HepG2 (cell line): ENCODE results near the gene MTHFD1L. TPM values are rescaled to one million over a fixed set of nuclear protein-coding genes. Genes with fewer than 3 reads are reported as not detected.
A peak's percentile ranks its signal among the peaks of the same experiment; 100 is the strongest.

Experiments
- GATAD2A ChIP-seq: IDR thresholded peaks from 2 replicates; pipeline ENCODE4 v1.6.1; 2016
- HMG20A ChIP-seq: IDR thresholded peaks from 2 replicates; pipeline ENCODE4 v1.6.1; 2016; ENCODE audit warnings: borderline replicate concordance
- HNF4G ChIP-seq, 2 experiments: sonication (generic) in 1 of 2; formaldehyde crosslinking in 1 of 2; IDR thresholded peaks; 2 replicates each; pipeline versions ENCODE4 v1.4.0 to v1.6.1; 2011 to 2020; ENCODE audit warnings: borderline replicate concordance in 2 of 2, low read depth in 2 of 2, mild to moderate bottlenecking in 2 of 2, low read length in 1 of 2, missing genetic modification reagents in 1 of 2, moderate library complexity in 1 of 2
- KAT8 ChIP-seq: IDR thresholded peaks from 2 replicates; pipeline ENCODE4 v1.6.1; 2016; ENCODE audit warnings: missing genetic modification reagents, missing compliant biosample characterization
- NKX3-1 ChIP-seq: sonication (generic); formaldehyde crosslinking; IDR thresholded peaks from 2 replicates; pipeline ENCODE4 v1.5.0; 2020; ENCODE audit warnings: missing genetic modification reagents
- RAD21 ChIP-seq: fragments of 450-650 bp; formaldehyde crosslinking; IDR thresholded peaks from 2 replicates; pipeline ENCODE4 v1.5.0; 2020; ENCODE audit warnings: mild to moderate bottlenecking
- SALL1 ChIP-seq: sonication (generic); formaldehyde crosslinking; IDR thresholded peaks from 2 replicates; pipeline ENCODE4 v1.8.0; 2022; ENCODE audit warnings: mild to moderate bottlenecking, missing genetic modification reagents
- TAF15 ChIP-seq: fragments of 200-400 bp; formaldehyde crosslinking; IDR thresholded peaks from one replicate; pipeline ENCODE4 v1.6.1; 2018; ENCODE audit warnings: mild to moderate bottlenecking, low read depth, low read length; ENCODE audit not compliant: poor library complexity, severe bottlenecking
- TFDP2 ChIP-seq: sonication (generic); formaldehyde crosslinking; IDR thresholded peaks from 2 replicates; pipeline ENCODE4 v1.4.0; 2020; ENCODE audit warnings: missing genetic modification reagents
- TRAFD1 ChIP-seq: sonication (generic); formaldehyde crosslinking; IDR thresholded peaks from 2 replicates; pipeline ENCODE4 v1.5.1; 2020; ENCODE audit warnings: missing genetic modification reagents, mild to moderate bottlenecking, borderline replicate concordance
- ZBTB39 ChIP-seq: sonication (generic); formaldehyde crosslinking; IDR thresholded peaks from 2 replicates; pipeline ENCODE4 v1.5.0; 2020; ENCODE audit warnings: missing genetic modification reagents
- polyA plus RNA-seq, 8 experiments: library from polyadenylated mRNA; depleted of rRNA in 3 of 8; stranded (reverse) in 7 of 8; unstranded in 1 of 8; fragments of >200 nt; fragmentation: Illumina TruSeq in 4 of 8; extraction: Trizol in 4 of 8; gene quantifications; 2 replicates each; pipeline versions ENCODE4 v1.2.1 to v1.2.3, GENCODE V29; 2011 to 2016; ENCODE audit warnings: low read depth in 4 of 8, missing spikeins in 1 of 8, mixed read lengths in 1 of 8; ENCODE audit not compliant: insufficient read depth in 1 of 8
- total RNA-seq, 5 experiments: library from RNA; depleted of rRNA; stranded (reverse); fragments of >200 nt; fragmentation: Illumina TruSeq; extraction: Trizol; gene quantifications; 2 replicates each; pipeline ENCODE4 v1.2.3, GENCODE V29; 2016; ENCODE audit warnings: low read depth in 1 of 5
- TF ChIP-seq, protein P1 (sequence below): sonication (generic); formaldehyde crosslinking; IDR thresholded peaks from 2 replicates; pipeline ENCODE4 v1.4.0; 2020; ENCODE audit warnings: mild to moderate bottlenecking, missing genetic modification reagents, borderline replicate concordance
- TF ChIP-seq, protein P2 (sequence below): sonication (generic); formaldehyde crosslinking; IDR thresholded peaks from 2 replicates; pipeline ENCODE4 v1.4.0; 2020; ENCODE audit warnings: missing genetic modification reagents, borderline replicate concordance

MTHFD1L gene
- total and polyA plus RNA-seq, 2 of the 13 experiments (the other 11 are each of a cell fraction or from before 2014, with no cell fraction given), result 24.0 to 39.6 TPM

DNA sequence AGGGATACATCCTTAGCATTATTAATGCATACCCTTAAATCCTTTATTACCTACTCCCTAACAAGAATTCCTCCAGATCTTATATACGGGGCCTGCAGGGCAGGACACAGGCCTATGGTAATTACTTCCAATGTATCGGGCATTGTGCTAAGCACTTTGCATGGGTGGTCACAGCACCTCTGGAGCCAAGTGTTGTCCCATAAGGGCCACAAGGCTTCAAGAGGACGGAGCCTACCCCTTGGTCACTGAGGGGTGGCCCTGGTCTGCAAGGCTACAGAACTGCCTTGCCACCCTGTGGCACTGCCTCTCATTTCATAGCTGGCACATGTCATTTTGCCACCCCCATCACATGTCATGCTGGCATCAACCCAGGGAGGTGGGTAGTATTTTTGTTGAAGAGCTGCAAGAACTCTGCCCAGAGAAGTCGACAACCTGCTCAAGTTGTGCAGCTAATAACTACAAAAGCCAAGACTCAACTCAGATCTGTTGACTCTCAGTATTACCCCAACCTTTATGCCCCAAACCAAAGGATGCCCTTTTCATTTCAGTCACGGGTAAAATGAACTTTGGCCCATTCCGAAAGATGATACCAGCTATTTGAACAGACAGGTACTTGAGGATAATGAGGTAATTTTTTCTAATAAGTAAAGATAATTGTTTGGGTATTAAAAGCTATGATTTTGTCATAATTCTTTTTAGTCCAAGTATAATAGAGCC lies 230.2 kb downstream of the MTHFD1L start (continued):
- TF ChIP-seq RAD21 (CRISPR knock-in tag) (no peak), TAF15 (no peak), HMG20A (no peak), TFDP2 (CRISPR knock-in tag) (no peak), GATAD2A (CRISPR knock-in tag) (no peak), NKX3-1 (no peak), HNF4G (IDR thresholded peaks at IDR 0.05; ENCODE audit: borderline replicate concordance, low read depth, low read length) (peak; percentile 21), HNF4G (CRISPR knock-in tag; IDR thresholded peaks at IDR 0.05; ENCODE audit: borderline replicate concordance, low read depth) (no peak), SALL1 (CRISPR knock-in tag) (peak; percentile 11; the same call in 1 of the 2 replicates), KAT8 (no peak), TRAFD1 (CRISPR knock-in tag) (no peak), ZBTB39 (no peak)
- TF ChIP-seq, protein P1, sequence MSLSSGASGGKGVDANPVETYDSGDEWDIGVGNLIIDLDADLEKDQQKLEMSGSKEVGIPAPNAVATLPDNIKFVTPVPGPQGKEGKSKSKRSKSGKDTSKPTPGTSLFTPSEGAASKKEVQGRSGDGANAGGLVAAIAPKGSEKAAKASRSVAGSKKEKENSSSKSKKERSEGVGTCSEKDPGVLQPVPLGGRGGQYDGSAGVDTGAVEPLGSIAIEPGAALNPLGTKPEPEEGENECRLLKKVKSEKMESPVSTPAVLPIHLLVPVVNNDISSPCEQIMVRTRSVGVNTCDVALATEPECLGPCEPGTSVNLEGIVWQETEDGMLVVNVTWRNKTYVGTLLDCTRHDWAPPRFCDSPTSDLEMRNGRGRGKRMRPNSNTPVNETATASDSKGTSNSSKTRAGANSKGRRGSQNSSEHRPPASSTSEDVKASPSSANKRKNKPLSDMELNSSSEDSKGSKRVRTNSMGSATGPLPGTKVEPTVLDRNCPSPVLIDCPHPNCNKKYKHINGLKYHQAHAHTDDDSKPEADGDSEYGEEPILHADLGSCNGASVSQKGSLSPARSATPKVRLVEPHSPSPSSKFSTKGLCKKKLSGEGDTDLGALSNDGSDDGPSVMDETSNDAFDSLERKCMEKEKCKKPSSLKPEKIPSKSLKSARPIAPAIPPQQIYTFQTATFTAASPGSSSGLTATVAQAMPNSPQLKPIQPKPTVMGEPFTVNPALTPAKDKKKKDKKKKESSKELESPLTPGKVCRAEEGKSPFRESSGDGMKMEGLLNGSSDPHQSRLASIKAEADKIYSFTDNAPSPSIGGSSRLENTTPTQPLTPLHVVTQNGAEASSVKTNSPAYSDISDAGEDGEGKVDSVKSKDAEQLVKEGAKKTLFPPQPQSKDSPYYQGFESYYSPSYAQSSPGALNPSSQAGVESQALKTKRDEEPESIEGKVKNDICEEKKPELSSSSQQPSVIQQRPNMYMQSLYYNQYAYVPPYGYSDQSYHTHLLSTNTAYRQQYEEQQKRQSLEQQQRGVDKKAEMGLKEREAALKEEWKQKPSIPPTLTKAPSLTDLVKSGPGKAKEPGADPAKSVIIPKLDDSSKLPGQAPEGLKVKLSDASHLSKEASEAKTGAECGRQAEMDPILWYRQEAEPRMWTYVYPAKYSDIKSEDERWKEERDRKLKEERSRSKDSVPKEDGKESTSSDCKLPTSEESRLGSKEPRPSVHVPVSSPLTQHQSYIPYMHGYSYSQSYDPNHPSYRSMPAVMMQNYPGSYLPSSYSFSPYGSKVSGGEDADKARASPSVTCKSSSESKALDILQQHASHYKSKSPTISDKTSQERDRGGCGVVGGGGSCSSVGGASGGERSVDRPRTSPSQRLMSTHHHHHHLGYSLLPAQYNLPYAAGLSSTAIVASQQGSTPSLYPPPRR (CRISPR knock-in tag), result peak; percentile 9; the same call in 1 of the 2 replicates
- TF ChIP-seq, protein P2, sequence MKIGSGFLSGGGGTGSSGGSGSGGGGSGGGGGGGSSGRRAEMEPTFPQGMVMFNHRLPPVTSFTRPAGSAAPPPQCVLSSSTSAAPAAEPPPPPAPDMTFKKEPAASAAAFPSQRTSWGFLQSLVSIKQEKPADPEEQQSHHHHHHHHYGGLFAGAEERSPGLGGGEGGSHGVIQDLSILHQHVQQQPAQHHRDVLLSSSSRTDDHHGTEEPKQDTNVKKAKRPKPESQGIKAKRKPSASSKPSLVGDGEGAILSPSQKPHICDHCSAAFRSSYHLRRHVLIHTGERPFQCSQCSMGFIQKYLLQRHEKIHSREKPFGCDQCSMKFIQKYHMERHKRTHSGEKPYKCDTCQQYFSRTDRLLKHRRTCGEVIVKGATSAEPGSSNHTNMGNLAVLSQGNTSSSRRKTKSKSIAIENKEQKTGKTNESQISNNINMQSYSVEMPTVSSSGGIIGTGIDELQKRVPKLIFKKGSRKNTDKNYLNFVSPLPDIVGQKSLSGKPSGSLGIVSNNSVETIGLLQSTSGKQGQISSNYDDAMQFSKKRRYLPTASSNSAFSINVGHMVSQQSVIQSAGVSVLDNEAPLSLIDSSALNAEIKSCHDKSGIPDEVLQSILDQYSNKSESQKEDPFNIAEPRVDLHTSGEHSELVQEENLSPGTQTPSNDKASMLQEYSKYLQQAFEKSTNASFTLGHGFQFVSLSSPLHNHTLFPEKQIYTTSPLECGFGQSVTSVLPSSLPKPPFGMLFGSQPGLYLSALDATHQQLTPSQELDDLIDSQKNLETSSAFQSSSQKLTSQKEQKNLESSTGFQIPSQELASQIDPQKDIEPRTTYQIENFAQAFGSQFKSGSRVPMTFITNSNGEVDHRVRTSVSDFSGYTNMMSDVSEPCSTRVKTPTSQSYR (CRISPR knock-in tag), result no peak
